GM19463 (cell line): ENCODE data around the gene CYP51A1.
A peak's percentile ranks its signal among the peaks of the same experiment; 100 is the strongest.
"Not testable (repeated sequence)": the region's sequence is repeated elsewhere in the genome, so short reads cannot be mapped to it uniquely, and the experiment has no call there.

Source experiments
- ATAC-seq: cut with Tn5 transposase; IDR thresholded peaks from one replicate; pipeline ENCODE4 v1.9.1; 2021; ENCODE audit warnings: mild to moderate bottlenecking, moderate library complexity; ENCODE audit not compliant: unreplicated experiment

The CYP51A1 gene

DNA sequence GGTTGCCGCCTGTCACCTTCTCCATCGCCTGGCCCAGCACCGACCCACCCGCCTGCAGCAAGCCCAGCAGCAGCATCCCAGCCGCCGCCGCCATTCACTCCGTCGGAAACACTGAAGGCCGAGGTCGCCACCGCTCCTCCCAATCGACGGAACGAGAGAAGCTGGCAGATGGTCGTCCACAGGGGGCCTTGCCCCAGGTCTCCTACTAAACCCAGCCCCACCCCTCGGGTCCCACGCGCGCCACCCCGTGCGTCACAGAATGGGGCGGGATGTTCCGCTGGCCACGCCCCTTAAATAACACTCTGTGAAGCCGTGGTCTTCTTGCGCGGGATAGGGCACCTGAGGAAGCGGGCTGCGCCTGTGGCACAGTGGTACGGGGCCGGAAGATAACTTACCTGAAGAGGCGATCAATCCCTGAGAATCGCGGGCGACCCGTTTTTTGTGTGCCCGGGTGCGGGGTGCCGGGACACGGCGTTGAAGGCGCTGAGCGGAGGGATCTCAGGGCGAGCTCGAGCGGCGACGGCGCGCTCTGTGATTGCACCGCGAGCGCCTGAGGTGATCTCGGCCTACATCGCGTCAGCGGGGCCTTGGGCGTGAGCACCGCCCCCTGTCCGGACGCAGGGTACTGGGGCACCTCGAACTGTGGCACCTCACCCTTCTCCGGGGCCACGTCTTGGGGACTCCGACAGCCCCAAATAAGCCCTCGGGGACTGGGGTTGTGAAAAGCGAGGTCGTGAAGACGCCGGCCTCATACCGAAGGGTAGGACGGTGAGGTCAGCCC is at the start of gene CYP51A1:
CYP51A1 (minus strand) TSS at position 207 of the 781 bp plus-strand sequence; CDS start at position 94, 113 bp downstream.
- ATAC-seq, result peak; percentile 86

DNA sequence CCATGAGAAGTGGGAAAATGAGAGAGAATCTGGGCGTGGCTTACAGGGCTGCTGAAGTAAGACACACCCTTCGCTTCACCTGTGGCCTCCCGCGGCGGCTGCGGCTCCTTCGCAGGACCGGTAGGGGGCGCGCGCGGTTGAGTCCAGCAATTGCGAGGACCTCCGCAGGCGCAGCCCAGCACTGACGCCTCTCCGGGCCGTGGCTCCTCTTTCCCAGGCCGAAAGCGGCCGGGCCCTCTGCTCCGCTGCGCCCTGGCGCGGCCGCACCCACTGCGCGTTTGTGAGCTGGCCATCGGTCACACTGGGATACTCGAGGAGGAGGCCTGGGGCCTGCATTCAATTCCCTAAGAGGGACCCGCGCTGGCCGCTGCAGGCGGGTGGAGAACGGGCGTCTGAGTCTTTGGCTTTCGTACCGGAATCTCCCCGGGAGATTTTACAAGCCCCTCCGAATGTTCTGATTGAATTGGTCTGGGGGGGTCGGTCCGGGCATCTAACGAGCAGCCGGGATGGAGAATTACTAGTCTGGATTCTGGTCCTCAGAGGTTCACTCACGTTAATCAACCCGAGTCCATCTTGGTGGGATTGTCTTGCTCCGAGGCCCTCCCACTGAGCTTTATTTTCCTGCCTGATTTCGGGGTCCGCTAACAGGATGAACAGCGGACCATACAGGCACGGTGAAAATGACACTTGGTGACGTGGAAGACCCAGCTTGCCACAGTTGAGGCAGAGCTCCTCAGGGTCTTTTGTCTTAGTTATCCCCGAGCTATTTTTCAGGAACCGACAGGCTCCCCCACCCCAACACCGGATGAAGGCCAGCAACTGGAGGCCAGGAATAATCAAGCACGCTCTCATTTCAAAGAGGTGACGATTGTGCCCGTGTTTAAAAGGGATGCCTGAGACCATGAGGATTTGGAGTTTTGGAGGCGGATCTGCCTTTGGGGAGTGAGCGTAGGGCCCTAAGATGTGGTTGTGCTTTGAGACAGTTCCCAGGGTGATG is 44.9 kb upstream of the CYP51A1 start, which contains the start of gene LRRD1:
LRRD1 (minus strand) TSS at position 215 of the 997 bp plus-strand sequence. CDS start 13,940 bp downstream, outside the sequence.
- peak; percentile 100 for ATAC-seq

DNA sequence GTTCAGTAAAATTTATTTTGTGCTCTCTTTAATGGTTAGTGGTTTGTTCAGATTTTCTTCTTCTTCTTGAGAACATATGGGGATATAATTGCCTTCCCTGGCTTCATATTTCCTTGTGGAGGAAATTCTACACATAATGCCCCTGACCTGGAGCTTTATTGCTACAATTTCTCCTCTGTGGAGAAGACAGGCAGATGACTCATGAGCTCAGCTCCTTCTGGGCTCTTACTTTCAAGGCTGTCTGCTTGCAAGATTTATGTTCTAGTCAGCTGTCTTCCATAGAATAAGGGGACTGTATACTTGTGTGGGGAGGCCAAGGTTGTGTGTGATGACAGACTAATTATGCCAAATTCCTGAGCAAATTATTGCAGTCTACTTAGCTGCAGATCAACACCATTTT is 43.1 kb upstream of the CYP51A1 start:
- ATAC-seq, result no peak

DNA sequence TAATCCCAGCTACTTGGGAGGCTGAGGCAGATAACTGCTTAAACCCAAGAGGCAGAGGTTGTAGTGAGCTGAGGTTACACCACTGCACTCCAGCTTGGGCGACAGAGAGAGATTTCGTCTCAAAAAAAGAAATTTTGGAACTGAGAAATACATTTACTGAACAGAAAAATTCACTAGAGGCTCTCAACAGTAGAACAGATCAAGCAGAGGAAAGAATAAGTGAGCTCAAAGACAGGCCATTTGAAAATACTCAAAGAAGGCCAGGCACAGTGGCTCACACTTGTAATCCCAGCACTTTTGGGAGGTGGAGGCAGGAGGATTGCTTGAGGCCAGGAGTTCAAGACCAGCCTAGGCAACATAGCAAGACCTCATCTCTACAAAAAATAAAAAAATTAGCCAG is 35.3 kb upstream of the CYP51A1 start:
- ATAC-seq, result not testable (repeated sequence)

DNA sequence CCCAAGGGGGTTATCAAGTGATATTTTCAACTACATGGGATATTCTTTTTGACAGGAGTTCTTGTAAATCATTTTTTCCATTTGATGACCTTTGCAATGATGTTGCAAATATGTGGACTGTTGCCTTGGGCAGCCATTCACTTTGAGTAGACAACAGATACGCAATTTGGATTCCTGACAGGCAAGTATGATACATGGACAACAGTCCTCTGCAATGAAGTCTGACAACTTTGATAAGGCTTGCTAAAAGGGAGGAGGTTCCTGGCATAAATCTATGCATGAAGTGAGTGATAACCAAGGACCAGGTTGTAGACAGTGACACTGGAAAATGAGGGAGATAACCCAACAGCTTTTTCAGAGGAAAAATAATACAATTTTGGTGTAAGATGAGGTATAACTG is 27.0 kb upstream of the CYP51A1 start:
- ATAC-seq, result no peak

DNA sequence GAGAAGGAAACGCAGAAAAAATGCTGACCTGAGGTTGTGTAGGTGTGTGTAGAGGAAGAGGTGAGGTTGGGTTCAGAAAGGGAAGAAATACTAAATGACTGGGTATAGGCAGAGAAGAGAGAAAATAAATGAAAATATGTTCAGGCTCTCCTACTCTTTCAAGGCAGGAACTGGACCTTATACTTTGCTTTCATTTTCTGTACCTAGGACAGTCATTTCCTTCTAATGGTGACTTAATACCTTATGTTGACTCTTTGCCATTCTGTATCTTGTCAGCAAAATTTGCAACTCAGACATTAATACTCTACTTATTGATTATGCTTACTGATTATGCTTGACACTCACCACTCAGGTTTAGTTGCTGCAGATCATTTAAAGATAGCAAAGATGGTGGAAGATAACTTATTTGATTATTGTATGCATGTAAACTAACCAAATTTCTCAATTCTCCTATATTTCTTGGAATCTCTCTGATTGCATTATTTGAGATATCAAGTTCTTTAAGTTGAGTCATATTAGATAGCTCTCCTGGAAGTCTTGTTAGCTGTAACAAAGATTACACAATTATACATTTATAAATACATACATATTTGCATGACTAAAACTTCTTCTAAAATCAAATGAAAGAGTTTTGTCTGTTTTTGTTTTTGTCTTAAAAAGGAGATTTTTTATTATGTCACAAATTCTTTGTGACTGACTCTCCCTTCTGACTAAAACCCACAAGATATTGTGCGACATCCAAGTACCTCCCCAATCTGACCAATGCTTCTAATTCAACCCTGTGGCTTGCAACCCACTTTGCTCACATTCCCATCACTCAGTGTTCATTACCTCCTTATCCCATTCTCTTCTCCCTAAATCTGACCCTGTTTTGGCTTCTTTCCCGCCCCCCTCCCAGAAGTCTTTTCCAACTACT is 24.6 kb upstream of the CYP51A1 start:
- ATAC-seq, result peak; percentile 69

DNA sequence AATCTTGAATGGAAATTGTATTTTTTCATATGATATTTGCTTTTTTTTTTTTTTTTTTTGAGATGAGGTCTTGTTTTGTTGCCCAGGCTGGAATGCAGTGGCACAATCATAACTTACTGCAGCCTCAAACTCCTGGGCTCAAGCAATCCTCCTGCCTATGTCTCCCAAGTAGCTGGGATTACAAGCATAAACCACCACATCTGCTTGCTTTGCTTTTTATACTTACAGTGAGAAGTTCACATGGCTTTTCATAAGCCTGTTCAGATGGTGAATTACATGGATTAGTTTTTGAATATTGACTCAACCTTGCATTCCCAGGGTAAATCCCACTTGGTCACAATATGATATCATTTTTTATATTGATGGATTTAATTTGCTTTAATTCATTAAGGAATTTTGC is 22.7 kb upstream of the CYP51A1 start:
- no peak for ATAC-seq

DNA sequence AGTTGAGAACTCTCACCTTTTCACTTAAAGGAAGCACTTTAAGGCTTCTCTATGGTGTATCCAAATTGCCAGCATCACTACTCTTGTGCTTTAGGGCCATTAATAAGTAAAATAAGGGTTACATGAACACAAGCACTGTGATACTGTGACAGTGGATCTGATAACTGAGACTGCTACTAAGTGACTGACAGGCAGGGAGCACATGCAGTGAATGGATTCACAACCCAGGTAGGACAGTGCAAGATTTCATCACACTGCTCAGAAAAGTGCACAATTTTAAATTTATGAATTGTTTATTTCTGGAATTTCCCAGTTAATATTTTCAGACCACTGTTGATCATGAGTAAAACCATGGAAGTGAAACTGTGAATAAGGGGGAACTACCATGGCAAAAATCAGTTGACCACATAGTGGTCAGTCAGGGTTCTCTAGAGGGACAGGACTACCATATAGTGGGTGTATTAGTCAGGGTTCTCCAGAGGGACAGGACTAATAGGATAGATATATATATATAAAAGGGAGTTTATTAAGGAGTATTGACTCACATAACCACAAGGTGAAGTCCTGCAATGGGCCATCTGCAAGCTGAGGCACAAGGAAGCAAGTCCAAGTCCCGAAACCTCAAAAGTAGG is 20.9 kb upstream of the CYP51A1 start:
- ATAC-seq, result no peak

DNA sequence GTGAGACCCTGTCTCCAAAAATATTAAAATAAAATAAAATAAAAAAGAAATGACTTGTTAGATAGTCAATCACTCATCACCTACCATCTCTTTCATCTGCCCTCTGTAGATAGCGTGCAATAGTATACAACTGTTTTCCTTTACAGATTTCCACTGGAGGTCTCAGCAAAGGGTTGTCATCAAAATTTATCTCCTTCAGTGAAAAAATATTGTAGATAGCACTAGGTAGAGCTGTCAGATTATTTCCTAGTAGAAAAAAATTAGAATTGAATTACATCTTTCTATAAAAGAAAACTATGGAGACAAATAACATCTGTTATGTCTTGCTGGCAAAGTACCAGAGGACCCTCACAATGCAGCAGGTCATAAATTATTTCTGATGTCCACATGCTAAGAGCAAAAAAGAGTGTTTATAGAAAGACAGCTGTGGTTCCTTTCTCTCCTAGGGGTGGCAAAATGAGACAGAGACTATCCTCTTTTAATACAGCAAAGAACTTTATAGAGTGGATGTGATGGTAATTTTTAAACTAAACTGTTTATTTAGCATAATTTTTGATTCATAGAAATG is 16.3 kb upstream of the CYP51A1 start:
- no peak for ATAC-seq

DNA sequence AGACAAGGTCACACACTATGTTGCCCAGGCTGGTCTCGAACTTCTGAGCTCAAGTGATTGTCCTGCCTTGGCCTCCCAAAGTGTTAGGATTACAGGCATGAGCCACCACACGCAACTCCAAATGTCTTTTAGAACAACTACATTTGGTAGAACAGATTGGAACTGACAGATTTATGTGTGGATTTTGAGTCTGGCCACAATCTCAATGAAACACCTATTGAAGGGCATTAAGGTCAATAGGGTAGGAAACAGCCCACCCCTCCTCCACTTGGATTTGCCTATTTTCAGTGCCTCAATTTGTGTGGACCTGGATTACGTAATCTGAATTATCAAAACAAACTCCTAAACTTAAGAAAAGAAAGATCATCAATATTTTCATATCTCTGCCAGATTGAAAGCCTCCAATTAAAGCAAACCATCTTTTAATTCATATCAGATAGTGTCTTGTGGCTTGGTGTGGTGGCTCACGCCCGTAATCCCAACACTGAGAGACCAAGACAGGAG is 15.5 kb upstream of the CYP51A1 start:
- ATAC-seq, result no peak

DNA sequence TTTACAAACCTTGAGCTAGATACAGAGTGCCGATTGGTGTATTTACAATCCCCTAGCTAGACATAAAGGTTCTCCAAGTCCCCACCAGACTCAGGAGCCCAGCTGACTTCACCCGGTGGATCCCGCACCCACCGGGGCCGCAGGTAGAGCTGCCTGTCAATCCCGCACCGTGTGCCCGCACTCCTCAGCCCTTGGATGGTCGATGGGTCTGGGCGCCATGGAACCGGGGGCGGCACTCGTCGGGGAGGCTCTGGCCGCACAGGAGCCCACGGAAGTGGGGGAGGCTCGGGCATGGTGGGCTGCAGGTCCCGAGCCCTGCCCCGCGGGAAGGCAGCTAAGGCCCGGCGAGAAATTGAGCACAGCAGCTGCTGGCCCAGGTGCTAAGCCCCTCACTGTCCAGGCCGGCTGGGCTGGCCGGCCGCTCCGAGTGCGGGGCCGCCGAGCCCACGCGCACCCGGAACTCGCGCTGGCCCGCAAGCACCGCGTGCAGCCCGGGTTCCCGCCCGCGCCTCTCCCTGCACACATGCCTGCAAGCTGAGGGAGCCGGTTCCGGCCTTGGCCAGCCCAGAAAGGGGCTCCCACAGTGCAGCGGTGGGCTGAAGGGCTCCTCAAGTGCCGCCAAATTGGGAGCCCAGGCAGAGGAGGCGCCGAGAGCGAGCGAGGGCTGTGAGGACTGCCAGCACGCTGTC is 9.1 kb upstream of the CYP51A1 start:
- not testable (repeated sequence) for ATAC-seq

DNA sequence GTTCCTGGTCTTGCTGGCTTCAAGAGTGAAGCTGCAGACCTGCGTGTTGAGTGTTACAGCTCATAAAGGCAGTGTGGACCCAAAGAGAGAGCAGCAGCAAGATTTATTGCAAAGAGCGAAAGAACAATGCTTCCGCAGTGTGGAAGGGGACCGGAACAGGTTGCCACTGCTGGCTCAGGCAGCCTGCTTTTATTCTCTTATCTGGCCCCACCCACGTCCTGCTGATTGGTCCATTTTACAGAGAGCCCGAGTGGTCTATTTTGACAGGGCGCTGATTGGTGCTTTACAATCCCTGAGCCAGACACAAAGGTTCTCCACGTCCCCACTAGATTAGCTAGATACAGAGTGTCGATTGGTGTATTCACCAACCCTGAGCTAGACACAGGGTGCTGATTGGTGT is 8.5 kb upstream of the CYP51A1 start:
- not testable (repeated sequence) for ATAC-seq

DNA sequence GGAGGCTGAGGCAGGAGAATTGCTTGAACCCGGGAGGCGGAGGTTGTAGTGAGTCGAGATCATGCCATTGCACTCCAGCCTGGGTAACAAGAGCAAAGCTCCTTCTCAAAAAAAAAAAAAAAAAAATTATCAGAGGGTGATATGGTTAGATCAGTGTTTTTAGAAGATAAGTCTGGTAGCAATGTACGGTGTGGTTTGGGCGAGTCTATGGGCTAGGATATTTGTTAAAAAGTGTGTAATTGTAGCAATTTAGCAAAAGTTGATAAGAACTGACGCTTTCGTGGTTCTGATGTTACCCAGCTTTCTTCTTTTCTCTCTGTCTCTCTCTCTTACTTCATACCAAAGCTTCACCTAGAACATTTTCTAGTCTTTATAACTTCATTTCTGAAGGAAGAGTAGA is 6.9 kb upstream of the CYP51A1 start:
- no peak for ATAC-seq

DNA sequence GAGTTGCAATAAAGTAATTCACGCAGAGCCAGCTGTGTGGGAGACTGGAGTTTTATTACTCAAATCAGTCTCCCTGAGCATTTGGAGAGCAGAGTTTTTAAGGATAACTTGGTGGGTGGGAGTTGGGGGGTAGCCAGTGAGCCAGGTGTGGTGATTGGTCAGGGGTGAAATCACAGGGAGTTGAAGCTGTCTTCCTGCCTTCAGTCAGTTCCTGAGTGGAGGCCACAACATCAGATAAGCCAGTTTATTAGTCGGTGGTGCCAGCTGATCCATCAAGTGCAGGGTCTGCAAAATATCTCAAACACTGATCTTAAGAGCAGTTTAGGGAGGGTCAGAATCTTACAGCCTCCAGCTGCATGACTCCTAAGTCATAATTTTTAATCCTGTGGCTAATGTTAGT is 3.3 kb upstream of the CYP51A1 start:
- ATAC-seq, result no peak

DNA sequence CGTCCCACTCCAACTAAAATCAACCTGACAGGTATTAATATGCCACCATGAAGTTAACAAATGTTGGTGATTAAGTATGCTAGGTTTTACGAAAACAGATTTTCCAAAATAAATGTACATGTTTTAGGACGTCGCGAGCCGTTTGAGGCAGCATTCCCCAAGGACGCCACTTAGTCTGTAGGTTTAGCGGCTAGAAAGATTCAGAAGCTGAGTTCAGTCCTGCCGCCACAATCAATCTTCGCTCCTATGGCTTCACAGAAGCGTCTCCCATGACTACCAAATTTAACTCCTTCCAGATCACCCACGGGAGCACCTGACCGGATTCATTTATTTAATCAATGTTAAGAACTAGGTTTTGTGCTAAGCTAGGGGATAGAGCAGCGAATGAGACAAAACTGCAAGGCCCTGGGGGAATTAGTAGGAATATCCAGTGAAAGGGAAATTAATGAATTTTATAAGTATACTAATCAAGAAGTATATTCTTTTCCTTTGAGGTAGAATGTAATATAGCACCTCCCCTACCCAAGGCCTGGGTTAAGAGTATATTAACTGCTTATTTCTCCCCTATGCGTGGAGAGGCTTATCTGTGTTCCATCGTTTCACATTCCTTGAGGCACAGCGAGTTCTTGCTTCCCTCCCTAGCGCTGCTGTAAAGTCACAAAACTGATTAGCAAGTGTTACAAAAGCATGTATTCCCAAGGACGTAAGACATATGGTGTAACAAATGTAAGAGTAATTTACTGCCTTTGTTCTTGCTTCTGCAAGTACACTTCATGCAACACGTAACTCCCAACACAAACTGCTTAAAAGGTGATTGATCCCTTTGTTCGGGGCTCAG is 994 bp upstream of the CYP51A1 start:
- ATAC-seq, result no peak

DNA sequence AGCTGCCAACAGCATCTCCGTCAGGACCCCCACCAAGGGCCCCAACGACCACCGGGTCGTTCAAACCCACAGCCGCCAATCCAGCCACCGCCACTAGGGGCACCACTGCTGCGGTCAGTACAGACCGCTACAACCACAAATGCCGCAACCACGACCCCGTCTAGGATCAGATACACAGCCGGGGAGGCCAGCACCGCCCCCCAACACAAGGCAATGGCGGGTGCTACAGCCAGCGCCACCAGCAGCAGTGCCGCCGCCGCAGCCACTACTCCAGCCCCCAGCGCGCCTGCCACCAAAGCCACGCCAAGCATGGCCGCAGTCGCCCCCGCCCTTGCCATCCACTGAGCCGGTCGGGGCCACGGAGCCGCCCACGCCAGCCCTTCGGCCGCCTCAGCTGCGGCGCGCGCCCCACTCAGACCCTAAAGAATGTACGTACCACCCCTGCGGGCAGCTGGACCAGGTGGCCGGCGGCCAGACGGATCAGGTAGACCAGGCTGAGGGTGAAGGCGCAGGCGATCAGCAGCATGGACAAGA is 473 bp downstream of the CYP51A1 start:
- ATAC-seq, result peak; percentile 22

DNA sequence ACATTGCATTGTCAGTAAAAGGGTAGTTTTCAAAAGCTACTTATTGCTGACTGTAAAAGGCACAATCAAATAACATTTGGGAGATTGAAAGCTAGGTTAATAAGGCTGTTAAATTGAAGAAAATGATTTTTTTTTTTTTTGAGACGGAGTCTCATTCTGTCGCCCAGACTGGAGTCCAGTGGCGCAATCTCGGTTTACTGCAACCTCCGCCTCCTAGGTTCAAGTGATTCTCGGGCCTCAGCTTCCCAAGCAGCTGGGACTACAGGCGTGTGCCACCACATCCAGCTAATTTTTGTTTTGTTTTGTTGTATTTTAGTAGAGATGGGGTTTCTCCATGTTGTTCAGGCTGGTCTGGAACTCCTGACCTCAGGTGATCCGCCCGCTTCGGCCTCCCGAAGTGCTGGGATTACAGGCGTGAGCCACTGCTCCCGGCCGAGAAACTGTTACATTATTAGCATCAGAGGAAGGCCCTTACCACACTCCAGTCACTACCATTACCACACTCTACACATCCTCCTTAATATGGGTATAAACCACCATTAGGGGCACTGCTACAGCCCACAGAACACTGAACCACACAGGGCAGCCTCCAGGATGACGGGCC is 1.0 kb downstream of the CYP51A1 start:
- ATAC-seq, result peak; percentile 19
